Measurements from ENCODE around the gene SYT12. TPM values are rescaled to one million over a fixed set of nuclear protein-coding genes. Genes with fewer than 3 reads are reported as not detected.
A peak's percentile ranks its signal among the peaks of the same experiment; 100 is the strongest.

Gene SYT12
- total and polyA plus RNA-seq, 9 of the 15 experiments (the other 6 are each of a cell fraction or from before 2014, with no cell fraction given) = 0.03 to 0.11 (median 0.03) TPM; not detected in 4

GRCh38 chr11:67006029-67006884 lies 16.7 kb upstream of the SYT12 start (continued):
- no peak for TF ChIP-seq UBTF (IDR thresholded peaks at IDR 0.05; ENCODE audit: borderline replicate concordance in 1 of 2, low read depth in 2 of 2, low read length in 2 of 2)
- no peak for TF ChIP-seq ESRRB (CRISPR knock-in tag; IDR thresholded peaks at IDR 0.05; ENCODE audit: borderline replicate concordance)
- TF ChIP-seq KAT8 (IDR thresholded peaks at IDR 0.05; ENCODE audit: low read depth) = 0 out of 2 replicates have a peak, but pooled peaks have one; percentile 52
- no peak for TF ChIP-seq NCOR1 (IDR thresholded peaks at IDR 0.05)
- TF ChIP-seq SPI1 (IDR thresholded peaks at IDR 0.05; ENCODE audit: borderline replicate concordance, low read depth, low read length) = no peak
- TF ChIP-seq ELF2 (CRISPR knock-in tag; IDR thresholded peaks at IDR 0.05) = no peak
- TF ChIP-seq CHCHD3 (CRISPR knock-in tag; IDR thresholded peaks at IDR 0.05) = no peak
- no peak for TF ChIP-seq IFI16 (CRISPR knock-in tag; IDR thresholded peaks at IDR 0.05)
- no peak for TF ChIP-seq SIN3A (IDR thresholded peaks at IDR 0.05; ENCODE audit: borderline replicate concordance in 2 of 2, control insufficient read depth in 1 of 2, low read depth in 2 of 2, low read length in 2 of 2)
- TF ChIP-seq CREB3L1 (IDR thresholded peaks at IDR 0.05; ENCODE audit: borderline replicate concordance, low read depth) = no peak
- no peak for TF ChIP-seq ZNF253 (CRISPR knock-in tag; conservative IDR thresholded peaks at IDR 0.05)
- no peak for TF ChIP-seq IRF2 (CRISPR knock-in tag; IDR thresholded peaks at IDR 0.05)
- TF ChIP-seq TEAD2 (tag; IDR thresholded peaks at IDR 0.05) = 0 out of 2 replicates have a peak, but pooled peaks have one; percentile 30
- no peak for TF ChIP-seq SOX6 (IDR thresholded peaks at IDR 0.05)
- no peak for TF ChIP-seq ZBTB8A (IDR thresholded peaks at IDR 0.05; ENCODE audit: partially characterized antibody)
- TF ChIP-seq ZNF589 (CRISPR knock-in tag; IDR thresholded peaks at IDR 0.05; ENCODE audit: low read depth) = no peak
- no peak for TF ChIP-seq ZBTB12 (CRISPR knock-in tag; IDR thresholded peaks at IDR 0.05)
- TF ChIP-seq KLF13 (tag; IDR thresholded peaks at IDR 0.05; ENCODE audit: borderline replicate concordance, low read depth) = no peak
- no peak for TF ChIP-seq ETV1 (tag; conservative IDR thresholded peaks at IDR 0.05; ENCODE audit: low read depth)
- TF ChIP-seq RBM25 (IDR thresholded peaks at IDR 0.05; ENCODE audit: low read depth, low read length, severe bottlenecking) = peak; percentile 53
- TF ChIP-seq DEAF1 (CRISPR knock-in tag; IDR thresholded peaks at IDR 0.05) = no peak

Data from K562 (cell line).